Measurements from ENCODE around the gene CNTN6.

DNA sequence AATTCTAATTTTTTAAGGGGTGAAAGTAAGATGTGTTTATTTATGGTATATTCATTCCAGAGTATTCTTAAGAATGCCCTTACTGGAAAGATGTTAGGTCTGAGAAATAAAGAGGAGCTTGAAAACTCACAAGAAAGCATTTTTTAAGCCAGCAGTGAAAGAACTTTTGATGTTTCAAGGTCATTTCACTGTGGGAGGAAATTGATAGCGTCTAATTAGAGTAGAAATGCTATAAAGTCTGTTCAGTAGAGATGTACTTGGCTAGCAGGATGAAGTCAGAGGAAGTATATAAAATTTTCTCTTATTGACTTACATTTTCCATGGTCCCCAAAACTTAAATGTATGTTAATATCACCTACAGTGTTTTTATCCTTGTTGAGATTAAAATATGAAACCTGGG is 354.6 kb downstream of the CNTN6 start:
- TF ChIP-seq, protein P1, sequence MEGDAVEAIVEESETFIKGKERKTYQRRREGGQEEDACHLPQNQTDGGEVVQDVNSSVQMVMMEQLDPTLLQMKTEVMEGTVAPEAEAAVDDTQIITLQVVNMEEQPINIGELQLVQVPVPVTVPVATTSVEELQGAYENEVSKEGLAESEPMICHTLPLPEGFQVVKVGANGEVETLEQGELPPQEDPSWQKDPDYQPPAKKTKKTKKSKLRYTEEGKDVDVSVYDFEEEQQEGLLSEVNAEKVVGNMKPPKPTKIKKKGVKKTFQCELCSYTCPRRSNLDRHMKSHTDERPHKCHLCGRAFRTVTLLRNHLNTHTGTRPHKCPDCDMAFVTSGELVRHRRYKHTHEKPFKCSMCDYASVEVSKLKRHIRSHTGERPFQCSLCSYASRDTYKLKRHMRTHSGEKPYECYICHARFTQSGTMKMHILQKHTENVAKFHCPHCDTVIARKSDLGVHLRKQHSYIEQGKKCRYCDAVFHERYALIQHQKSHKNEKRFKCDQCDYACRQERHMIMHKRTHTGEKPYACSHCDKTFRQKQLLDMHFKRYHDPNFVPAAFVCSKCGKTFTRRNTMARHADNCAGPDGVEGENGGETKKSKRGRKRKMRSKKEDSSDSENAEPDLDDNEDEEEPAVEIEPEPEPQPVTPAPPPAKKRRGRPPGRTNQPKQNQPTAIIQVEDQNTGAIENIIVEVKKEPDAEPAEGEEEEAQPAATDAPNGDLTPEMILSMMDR (IDR thresholded peaks at IDR 0.05) = no peak
- no peak for TF ChIP-seq POLR2A (IDR thresholded peaks at IDR 0.05)

Data from body of pancreas (tissue), 4 donors.